ENCODE data around the gene KRTAP22-2. TPM values are rescaled to one million over a fixed set of nuclear protein-coding genes. Genes with fewer than 3 reads are reported as not detected.

Gene KRTAP22-2
- total RNA-seq, 1 experiment from 2014 or later = not detected

GRCh38 chr21:30561264-30561895, 28.8 kb downstream of the KRTAP22-2 start, which contains the start of gene KRTAP19-7:
Gene KRTAP19-7, minus strand, starts transcription at chr21:30561314. Its CDS starts 25 bp downstream, at chr21:30561289.
- H3K79me1 ChIP-seq (ENCODE audit: insufficient read depth, low read depth, low read length, poor library complexity, severe bottlenecking) = no peaks in the 10 kb centered on the region
- TF ChIP-seq CTCF (conservative IDR thresholded peaks at IDR 0.05) = no peak

More at GRCh38 chr21:30561264-30561895, 28.8 kb downstream of the KRTAP22-2 start, which contains the start of gene KRTAP19-7:
- no peaks in the 10 kb centered on the region for H3K27me3 Mint-ChIP-seq (ENCODE audit: low read depth)
- H3K4me1 ChIP-seq (ENCODE audit: insufficient read depth, low read length) = no peaks in the 10 kb centered on the region
- no peaks in the 10 kb centered on the region for H3K79me2 ChIP-seq (ENCODE audit: insufficient read depth, low read length)
- H3K4me1 Mint-ChIP-seq = no peaks in the 10 kb centered on the region
- no peak within 1 kb of the TSS for H2BK12ac ChIP-seq (ENCODE audit: insufficient read length, low read depth, low read length)
- no peak within 1 kb of the TSS; a peak in 1 of 5 replicates for H3K4me3 Mint-ChIP-seq
- H3K27ac ChIP-seq (ENCODE audit: insufficient read length, low read depth, low read length) = no peak within 1 kb of the TSS
- no peak within 1 kb of the TSS for H2BK20ac ChIP-seq (ENCODE audit: low read depth, low read length, poor library complexity, severe bottlenecking)
- no peak within 1 kb of the TSS for H3K4me2 ChIP-seq (ENCODE audit: insufficient read depth, insufficient read length, low read length)
- no peak within 1 kb of the TSS for H3T11ph ChIP-seq (ENCODE audit: low read length)
- H3K36me3 Mint-ChIP-seq (ENCODE audit: insufficient read depth in 1 of 3, low read depth in 3 of 3) = peaks cover 0 to 9% (median 0%) of the 10 kb centered on the region in 3 experiments; a peak in 2 of 7 replicates
- H3K18ac ChIP-seq (ENCODE audit: insufficient read length, low read depth, low read length) = no peak within 1 kb of the TSS
- H4K8ac ChIP-seq (replicated peaks; ENCODE audit: insufficient read length, low read depth, low read length) = no peak within 1 kb of the TSS
- H2BK15ac ChIP-seq (ENCODE audit: low read depth, low read length) = no peak within 1 kb of the TSS
- H3K27me3 ChIP-seq (ENCODE audit: insufficient read depth, low read length) = no peaks in the 10 kb centered on the region
- no CpG with 5 or more reads among the region's 2 CpGs for WGBS (ENCODE audit: extremely low coverage, insufficient read length, low lambda C conversion rate)
- H3K27ac Mint-ChIP-seq = no peak within 1 kb of the TSS
- H3K23me2 ChIP-seq (ENCODE audit: insufficient read length, low read depth, low read length, poor library complexity, severe bottlenecking) = no peaks in the 10 kb centered on the region
- no peak within 1 kb of the TSS for H2BK120ac ChIP-seq (ENCODE audit: low read depth, low read length, poor library complexity, severe bottlenecking)
- peaks cover 5 to 19% of the 10 kb centered on the region in 2 experiments; a peak in 4 of 5 replicates for H3K9me3 Mint-ChIP-seq
- no peak within 1 kb of the TSS for H2AK5ac ChIP-seq (ENCODE audit: insufficient read length, low read length)
- H2AFZ ChIP-seq (ENCODE audit: low read length) = no peak within 1 kb of the TSS
- no peak within 1 kb of the TSS for H3K23ac ChIP-seq (ENCODE audit: insufficient read length, low read depth, low read length)
- no peak within 1 kb of the TSS for H4K91ac ChIP-seq (ENCODE audit: insufficient read length, low read depth, low read length)
- no peak within 1 kb of the TSS for H3K4ac ChIP-seq (ENCODE audit: low read depth, low read length)
- H4K5ac ChIP-seq (ENCODE audit: insufficient read length, low read depth, low read length) = no peak within 1 kb of the TSS
- H4K20me1 ChIP-seq (ENCODE audit: control insufficient read depth, insufficient read depth, insufficient read length) = no peaks in the 10 kb centered on the region
- no peak within 1 kb of the TSS for H2BK5ac ChIP-seq (ENCODE audit: insufficient read length, low read length)
- H3K56ac ChIP-seq (ENCODE audit: insufficient read length, low read depth, low read length) = no peak within 1 kb of the TSS
- DNase-seq = no peak
- no peak within 1 kb of the TSS for H3K9ac ChIP-seq (ENCODE audit: extremely low read depth, insufficient read length, low read length)
- H3K9me3 ChIP-seq (ENCODE audit: control insufficient read depth, low read depth, low read length) = no peaks in the 10 kb centered on the region
- no peak within 1 kb of the TSS for H3K14ac ChIP-seq (ENCODE audit: insufficient read depth, low read length)

Data from H9 (cell line).